ES-I3 (cell line): Measurements from ENCODE around the gene PBX3.

Experiments used
- H3K36me3 ChIP-seq: 2 replicates; pipeline ENCODE4 v1.6.1; 2013; ENCODE audit warnings: mild to moderate bottlenecking, low read length, control low read depth, moderate library complexity; ENCODE audit not compliant: insufficient read depth
- H3K4me1 ChIP-seq: 2 replicates; pipeline ENCODE4 v1.6.1; 2013; ENCODE audit warnings: mild to moderate bottlenecking, control low read depth, low read length; ENCODE audit not compliant: insufficient read depth
- H3K9ac ChIP-seq: 2 replicates; pipeline ENCODE4 v1.6.1; 2013; ENCODE audit warnings: low read depth, mild to moderate bottlenecking, low read length, moderate library complexity
- H3K9me3 ChIP-seq: 2 replicates; pipeline ENCODE4 v1.6.1; 2013; ENCODE audit warnings: mild to moderate bottlenecking, low read length, moderate library complexity; ENCODE audit not compliant: control insufficient read depth, insufficient read depth

Gene PBX3

GRCh38 chr9:125911861-125912644 lies 164.9 kb downstream of the PBX3 start:
- 0 out of 2 replicates have a peak, but pooled peaks cover 3% of the 10 kb centered on the region for H3K36me3 ChIP-seq
- peaks cover 18% of the 10 kb centered on the region; the same call in 1 of the 2 replicates for H3K4me1 ChIP-seq
- H3K9ac ChIP-seq = no peak overlapping the region
- no peaks in the 10 kb centered on the region for H3K9me3 ChIP-seq

GRCh38 chr9:125912667-125913066 lies 165.5 kb downstream of the PBX3 start:
- no peak overlapping the region for H3K9ac ChIP-seq
- H3K36me3 ChIP-seq = 0 out of 2 replicates have a peak, but pooled peaks cover 3% of the 10 kb centered on the region
- H3K4me1 ChIP-seq = peaks cover 17% of the 10 kb centered on the region; the same call in 1 of the 2 replicates
- no peaks in the 10 kb centered on the region for H3K9me3 ChIP-seq

- Histone ChIP-seq H3K4me1 (peaks cover 10% of the 10 kb centered on the region; the same call in 1 of the 2 replicates), H3K36me3 (0 out of 2 replicates have a peak, but pooled peaks cover 3% of the 10 kb centered on the region), H3K9ac (no peak overlapping the region), H3K9me3 (no peaks in the 10 kb centered on the region)
Measured at GRCh38 chr9:125913551-125913950, 166.4 kb downstream of the PBX3 start.

GRCh38 chr9:125914411-125914810 lies 167.2 kb downstream of the PBX3 start:
- no peaks in the 10 kb centered on the region for H3K9me3 ChIP-seq
- peaks cover 10% of the 10 kb centered on the region; the same call in 1 of the 2 replicates for H3K4me1 ChIP-seq
- 0 out of 2 replicates have a peak, but pooled peaks cover 3% of the 10 kb centered on the region for H3K36me3 ChIP-seq
- H3K9ac ChIP-seq = no peak overlapping the region

GRCh38 chr9:125915606-125916005 lies 168.4 kb downstream of the PBX3 start:
- Histone ChIP-seq H3K4me1 (peaks cover 10% of the 10 kb centered on the region; the same call in 1 of the 2 replicates), H3K36me3 (0 out of 2 replicates have a peak, but pooled peaks cover 3% of the 10 kb centered on the region), H3K9ac (no peak overlapping the region), H3K9me3 (no peaks in the 10 kb centered on the region)

GRCh38 chr9:125919565-125919964 lies 172.4 kb downstream of the PBX3 start:
- Histone ChIP-seq H3K36me3 (peaks cover 3% of the 10 kb centered on the region; the same call in 1 of the 2 replicates), H3K9me3 (no peaks in the 10 kb centered on the region)

GRCh38 chr9:125920402-125920801 lies 173.2 kb downstream of the PBX3 start:
- Histone ChIP-seq H3K9me3 (no peaks in the 10 kb centered on the region), H3K9ac (no peak overlapping the region), H3K36me3 (peaks cover 3% of the 10 kb centered on the region; the same call in 1 of the 2 replicates), H3K4me1 (no peaks in the 10 kb centered on the region)

More at GRCh38 chr9:125919565-125919964, 172.4 kb downstream of the PBX3 start:
- no peak overlapping the region for H3K9ac ChIP-seq
- H3K4me1 ChIP-seq = no peaks in the 10 kb centered on the region

- no peaks in the 10 kb centered on the region for H3K9me3 ChIP-seq
- no peaks in the 10 kb centered on the region for H3K4me1 ChIP-seq
- H3K36me3 ChIP-seq = no peaks in the 10 kb centered on the region; the same call in 1 of the 2 replicates
- no peak overlapping the region for H3K9ac ChIP-seq
Measured at GRCh38 chr9:125922854-125923253, 175.7 kb downstream of the PBX3 start.

GRCh38 chr9:125924351-125924750 lies 177.2 kb downstream of the PBX3 start:
- no peaks in the 10 kb centered on the region for H3K9me3 ChIP-seq

GRCh38 chr9:125926936-125927335 lies 179.8 kb downstream of the PBX3 start:
- no peaks in the 10 kb centered on the region; the same call in 1 of the 2 replicates for H3K36me3 ChIP-seq
- H3K9ac ChIP-seq = no peak overlapping the region
- peaks cover 8% of the 10 kb centered on the region for H3K4me1 ChIP-seq
- H3K9me3 ChIP-seq = no peaks in the 10 kb centered on the region

More at GRCh38 chr9:125924351-125924750, 177.2 kb downstream of the PBX3 start:
- no peaks in the 10 kb centered on the region; the same call in 1 of the 2 replicates for H3K36me3 ChIP-seq
- H3K4me1 ChIP-seq = peaks cover 2% of the 10 kb centered on the region; the same call in 1 of the 2 replicates
- no peak overlapping the region for H3K9ac ChIP-seq

- Histone ChIP-seq H3K9ac (no peak overlapping the region), H3K36me3 (no peaks in the 10 kb centered on the region), H3K4me1 (peaks cover 8% of the 10 kb centered on the region), H3K9me3 (no peaks in the 10 kb centered on the region)
Measured at GRCh38 chr9:125929846-125930245, 182.7 kb downstream of the PBX3 start.

- Histone ChIP-seq H3K4me1 (peaks cover 8% of the 10 kb centered on the region), H3K9me3 (no peaks in the 10 kb centered on the region), H3K9ac (no peak overlapping the region), H3K36me3 (no peaks in the 10 kb centered on the region)
Measured at GRCh38 chr9:125931211-125931610, 184.0 kb downstream of the PBX3 start.

GRCh38 chr9:125932012-125932411 lies 184.8 kb downstream of the PBX3 start:
- no peak overlapping the region for H3K9ac ChIP-seq
- H3K36me3 ChIP-seq = no peaks in the 10 kb centered on the region
- H3K4me1 ChIP-seq = peaks cover 8% of the 10 kb centered on the region
- no peaks in the 10 kb centered on the region for H3K9me3 ChIP-seq

- no peaks in the 10 kb centered on the region for H3K9me3 ChIP-seq
- no peak overlapping the region for H3K9ac ChIP-seq
- H3K4me1 ChIP-seq = peaks cover 8% of the 10 kb centered on the region
- H3K36me3 ChIP-seq = no peaks in the 10 kb centered on the region
Measured at GRCh38 chr9:125932746-125933455, 185.7 kb downstream of the PBX3 start.
